Measurements from ENCODE around the gene PLSCR4. TPM values are rescaled to one million over a fixed set of nuclear protein-coding genes. Genes with fewer than 3 reads are reported as not detected.

PLSCR4 gene
- total RNA-seq, 1 donor from 2014 or later, result 0.63 TPM

DNA sequence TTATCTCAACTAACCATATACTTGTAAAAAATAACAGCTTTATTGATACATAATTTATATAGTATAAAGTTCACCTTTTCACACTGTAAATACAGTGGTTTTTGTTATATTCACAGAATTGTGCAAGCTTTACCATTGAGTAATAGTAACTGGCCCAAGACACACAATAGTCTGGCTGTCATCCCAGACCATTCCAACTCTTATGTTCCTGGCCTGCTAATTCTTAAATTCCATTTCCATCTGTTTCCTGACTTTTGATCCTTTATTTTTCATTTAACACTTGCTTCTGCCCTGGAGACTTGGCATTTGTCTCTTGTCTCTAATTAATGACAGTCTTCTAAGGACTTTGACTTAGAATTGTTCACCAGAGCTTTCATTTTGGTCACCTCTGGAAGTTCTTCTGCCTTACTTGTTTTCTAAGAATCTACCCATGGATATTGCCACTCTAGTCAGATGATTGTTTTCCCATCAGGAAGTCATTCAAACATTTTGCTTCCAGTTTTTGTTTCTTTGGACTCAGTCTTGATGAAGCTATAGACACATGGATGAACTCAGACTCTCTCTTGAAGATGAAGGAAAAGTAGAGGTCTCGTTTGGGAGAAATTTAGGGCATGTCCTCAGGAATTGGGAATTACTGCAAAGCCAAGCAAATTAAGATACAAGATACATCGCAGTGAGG, 27.2 kb upstream of the PLSCR4 start:
- no peak for DNase-seq (ENCODE audit: low read depth)
- H3K4me3 ChIP-seq (ENCODE audit: low read depth, low read length), result no peak overlapping the region
- TF ChIP-seq, protein P1, sequence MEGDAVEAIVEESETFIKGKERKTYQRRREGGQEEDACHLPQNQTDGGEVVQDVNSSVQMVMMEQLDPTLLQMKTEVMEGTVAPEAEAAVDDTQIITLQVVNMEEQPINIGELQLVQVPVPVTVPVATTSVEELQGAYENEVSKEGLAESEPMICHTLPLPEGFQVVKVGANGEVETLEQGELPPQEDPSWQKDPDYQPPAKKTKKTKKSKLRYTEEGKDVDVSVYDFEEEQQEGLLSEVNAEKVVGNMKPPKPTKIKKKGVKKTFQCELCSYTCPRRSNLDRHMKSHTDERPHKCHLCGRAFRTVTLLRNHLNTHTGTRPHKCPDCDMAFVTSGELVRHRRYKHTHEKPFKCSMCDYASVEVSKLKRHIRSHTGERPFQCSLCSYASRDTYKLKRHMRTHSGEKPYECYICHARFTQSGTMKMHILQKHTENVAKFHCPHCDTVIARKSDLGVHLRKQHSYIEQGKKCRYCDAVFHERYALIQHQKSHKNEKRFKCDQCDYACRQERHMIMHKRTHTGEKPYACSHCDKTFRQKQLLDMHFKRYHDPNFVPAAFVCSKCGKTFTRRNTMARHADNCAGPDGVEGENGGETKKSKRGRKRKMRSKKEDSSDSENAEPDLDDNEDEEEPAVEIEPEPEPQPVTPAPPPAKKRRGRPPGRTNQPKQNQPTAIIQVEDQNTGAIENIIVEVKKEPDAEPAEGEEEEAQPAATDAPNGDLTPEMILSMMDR (conservative IDR thresholded peaks at IDR 0.05; ENCODE audit: low read depth, low read length), result no peak

DNA sequence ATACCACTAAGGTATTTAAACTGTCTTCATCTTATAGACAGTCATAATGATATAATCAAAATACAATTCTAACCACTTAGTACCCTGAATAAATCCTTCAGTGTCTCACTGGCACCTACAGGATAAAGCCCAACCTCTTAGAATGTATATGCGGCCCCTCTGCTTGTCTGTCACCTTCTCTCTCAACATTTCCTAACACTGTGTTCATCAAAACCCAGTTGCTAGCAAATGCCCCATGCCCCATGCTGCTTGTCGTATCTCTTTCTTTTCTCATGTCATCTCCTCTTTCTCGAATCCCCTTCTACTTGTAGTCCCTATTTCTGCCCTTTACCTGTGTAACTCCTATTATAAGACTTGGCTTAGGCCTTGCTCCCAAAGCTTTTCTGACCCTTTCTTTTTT, 24.6 kb upstream of the PLSCR4 start:
- no peak for DNase-seq (ENCODE audit: low read depth)
- H3K4me3 ChIP-seq (ENCODE audit: low read depth, low read length), result no peak overlapping the region
- TF ChIP-seq, protein P1 (conservative IDR thresholded peaks at IDR 0.05; ENCODE audit: low read depth, low read length), result no peak

DNA sequence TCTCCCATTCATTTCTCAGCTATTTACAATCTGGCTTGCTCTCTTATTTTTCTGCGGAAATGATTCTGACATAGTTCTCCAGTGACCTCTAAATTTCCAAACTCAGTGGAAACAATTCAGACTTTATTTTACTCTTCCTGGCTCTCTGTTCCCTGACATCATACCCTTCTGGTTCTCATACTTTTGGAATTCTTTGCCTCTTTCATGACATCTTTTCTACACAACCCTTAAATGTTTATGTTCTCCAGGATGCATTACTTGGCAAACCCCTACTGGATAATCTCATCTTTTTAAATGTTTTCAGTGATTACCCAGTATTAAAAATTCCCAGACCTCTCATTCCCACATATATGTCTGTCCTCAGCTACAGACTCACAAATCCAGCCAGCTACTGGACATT, 23.9 kb upstream of the PLSCR4 start:
- TF ChIP-seq, protein P1 (conservative IDR thresholded peaks at IDR 0.05; ENCODE audit: low read depth, low read length), result no peak
- no peak for DNase-seq (ENCODE audit: low read depth)
- H3K4me3 ChIP-seq (ENCODE audit: low read depth, low read length), result no peak overlapping the region

DNA sequence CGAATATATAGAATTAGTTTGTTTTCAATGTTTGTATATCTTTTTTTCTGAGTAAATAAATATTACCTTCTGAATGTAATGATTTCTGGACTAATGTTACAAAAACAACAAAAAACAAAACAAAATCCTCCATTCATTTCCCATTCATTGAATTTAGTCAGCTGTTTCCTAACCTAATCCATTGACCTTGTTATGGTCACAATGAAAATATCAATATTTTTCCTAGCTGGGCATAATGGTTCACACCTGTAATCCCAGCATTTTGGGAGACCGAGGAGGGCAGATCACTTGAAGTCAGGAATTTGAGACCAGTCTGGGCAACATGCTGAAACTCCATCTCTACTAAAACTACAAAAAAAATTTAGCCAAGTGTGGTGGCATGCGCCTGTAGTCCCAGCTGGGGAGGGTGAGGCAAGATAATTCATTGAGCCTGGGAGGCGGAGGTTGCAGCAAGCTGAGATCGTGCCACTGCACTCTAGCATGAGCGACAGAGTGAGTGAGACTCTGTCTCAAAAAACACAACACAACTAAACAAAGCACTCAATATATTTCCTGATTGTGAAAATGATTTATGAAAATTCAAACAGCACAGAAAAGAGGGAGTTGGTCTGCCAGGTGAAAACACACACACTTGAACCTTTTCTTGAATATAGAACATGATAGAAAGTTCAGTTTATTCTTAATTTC, 23.0 kb upstream of the PLSCR4 start:
- DNase-seq (ENCODE audit: low read depth), result no peak
- no peak overlapping the region for H3K4me3 ChIP-seq (ENCODE audit: low read depth, low read length)
- TF ChIP-seq, protein P1 (conservative IDR thresholded peaks at IDR 0.05; ENCODE audit: low read depth, low read length), result no peak

DNA sequence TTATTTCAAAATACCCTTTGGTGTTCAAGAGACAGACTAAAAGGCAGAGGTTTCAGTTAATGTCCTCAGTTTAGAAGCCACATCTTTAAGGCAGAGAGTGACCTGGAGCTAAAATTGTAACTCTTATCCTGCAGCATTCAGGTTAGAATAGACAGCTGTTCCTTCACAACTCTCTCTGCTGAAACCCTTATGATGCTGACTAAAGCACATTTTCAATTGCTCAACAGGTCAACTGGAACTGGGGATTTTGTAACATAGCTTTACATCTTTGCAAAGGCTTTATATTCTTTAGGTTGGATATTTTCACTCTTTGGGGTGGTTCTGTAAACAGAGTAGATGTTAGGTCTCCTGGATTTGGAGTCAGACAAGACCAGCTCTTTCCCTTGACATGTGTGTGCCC, 20.3 kb upstream of the PLSCR4 start:
- no peak for DNase-seq (ENCODE audit: low read depth)
- TF ChIP-seq, protein P1 (conservative IDR thresholded peaks at IDR 0.05; ENCODE audit: low read depth, low read length), result no peak
- no peak overlapping the region for H3K4me3 ChIP-seq (ENCODE audit: low read depth, low read length)

DNA sequence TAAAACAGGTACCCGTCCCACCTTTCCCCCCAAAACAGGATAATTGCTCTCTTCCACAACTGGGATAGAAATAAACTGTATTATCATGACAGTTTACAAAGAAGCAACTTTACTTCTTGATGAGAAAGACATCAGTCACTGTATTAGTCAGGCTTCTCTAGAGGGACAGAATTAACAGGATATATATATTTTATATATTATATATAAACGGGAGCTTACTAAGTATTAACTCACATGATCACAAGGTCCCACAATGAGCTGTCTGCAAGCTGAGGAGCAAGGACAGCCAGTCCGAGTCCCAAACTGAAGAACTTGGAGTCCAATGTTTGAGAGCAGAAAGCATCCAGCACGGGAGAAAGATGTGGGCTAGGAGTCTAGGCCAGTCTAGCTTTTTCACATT, 18.4 kb upstream of the PLSCR4 start:
- DNase-seq (ENCODE audit: low read depth), result no peak
- TF ChIP-seq, protein P1 (conservative IDR thresholded peaks at IDR 0.05; ENCODE audit: low read depth, low read length), result no peak
- H3K4me3 ChIP-seq (ENCODE audit: low read depth, low read length), result no peak overlapping the region
